ENCODE measurements around the gene RAG2.

The RAG2 gene

DNA sequence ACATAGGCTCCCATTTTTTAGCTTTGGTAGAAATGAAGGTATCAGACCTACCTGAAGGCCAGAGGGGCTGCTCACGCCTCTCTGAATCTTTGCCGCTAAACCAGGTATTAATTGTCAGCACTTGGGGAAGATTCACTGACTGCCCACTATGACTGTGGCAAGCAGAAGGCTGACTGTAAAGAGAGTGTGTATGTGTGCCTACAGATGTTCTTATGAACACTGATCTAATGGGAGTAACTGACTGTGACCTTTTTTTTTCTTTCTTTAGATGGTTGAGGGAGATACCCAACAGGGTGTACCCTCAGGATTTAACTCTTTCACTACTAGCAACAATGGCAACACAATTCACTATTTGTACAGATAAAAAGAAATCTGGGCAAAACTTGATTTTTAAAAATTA is at the start of gene RAG2:
RAG2 (minus strand) TSS at position 186 of the 400 bp plus-strand sequence. CDS start 4,068 bp downstream, outside the sequence.
- DNase-seq: no peak

DNA sequence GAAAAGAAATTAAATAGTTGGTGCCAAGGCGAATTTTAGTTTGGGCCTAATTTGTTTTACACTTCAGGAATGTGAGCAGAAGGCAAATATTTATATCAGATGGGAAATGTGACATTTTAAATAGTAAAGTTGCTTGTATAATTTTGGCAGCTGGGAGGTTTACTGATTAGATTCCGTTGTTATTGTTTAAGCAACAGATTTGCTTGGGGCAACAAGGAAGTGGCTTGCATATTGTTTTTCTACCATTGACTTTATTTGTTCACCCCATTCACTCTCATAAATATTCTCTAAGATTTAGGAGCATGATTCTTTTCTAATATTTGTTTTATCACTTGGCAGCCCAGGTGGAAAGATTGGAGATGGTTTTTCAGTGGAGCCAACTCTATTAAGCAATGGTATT is 40.5 kb upstream of the RAG2 start:
- DNase-seq: no peak

DNA sequence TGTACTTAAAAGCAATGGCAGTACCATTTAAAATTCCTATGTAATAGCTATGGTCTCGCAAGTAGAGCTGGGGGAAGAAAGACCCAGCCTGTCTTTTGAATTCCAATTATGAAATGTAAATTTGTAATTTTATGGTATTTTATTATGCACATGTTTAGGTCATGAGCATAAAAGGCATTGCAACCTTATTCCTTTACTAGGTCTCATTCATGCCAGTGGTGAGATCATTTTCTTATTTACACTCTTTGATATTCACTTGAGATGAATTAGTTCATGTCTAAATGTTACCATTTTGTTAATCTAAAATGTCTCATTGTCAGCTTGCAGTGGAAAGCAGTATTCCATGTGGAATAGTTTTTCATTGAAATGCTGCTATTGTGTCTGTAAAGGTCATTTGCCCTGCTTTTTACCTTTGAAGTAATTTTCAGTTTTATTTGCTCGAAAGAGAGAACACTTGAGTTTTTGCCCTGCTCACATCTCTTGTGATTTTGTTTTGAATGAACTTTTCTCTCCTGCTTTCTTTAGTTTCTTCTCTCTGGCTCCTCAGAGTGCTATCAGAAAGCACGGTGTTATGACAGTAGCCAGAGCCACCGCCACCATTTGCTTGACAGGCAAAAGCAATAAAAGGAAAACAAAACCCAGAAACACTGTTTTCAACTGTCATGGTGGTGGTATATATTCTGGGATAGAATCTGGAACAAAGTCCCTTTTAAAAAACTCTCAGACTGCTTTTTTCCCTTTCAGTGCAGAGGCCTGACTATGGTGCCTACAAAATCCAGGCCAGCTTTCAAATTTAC is 37.2 kb upstream of the RAG2 start:
- no peak for DNase-seq

DNA sequence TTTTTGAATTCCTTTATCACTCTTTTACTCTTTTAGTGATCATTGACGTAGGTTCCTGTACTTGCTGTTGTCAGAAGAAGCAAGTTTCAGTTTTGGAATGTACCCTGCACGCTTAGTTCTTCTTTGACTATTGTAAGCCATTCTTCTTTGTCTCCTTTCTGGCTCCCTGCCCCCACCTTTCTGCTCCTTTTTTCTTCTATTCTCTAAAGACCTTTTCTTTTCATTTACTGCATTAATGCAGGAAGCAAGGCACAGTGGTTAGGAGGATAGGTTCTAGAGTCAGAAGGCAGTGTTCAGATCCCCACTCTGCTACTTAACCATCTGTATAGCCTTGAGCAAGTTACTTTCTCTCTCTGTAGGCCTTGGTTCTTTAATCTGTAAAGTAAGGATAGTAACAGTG is 33.7 kb upstream of the RAG2 start:
- no peak for DNase-seq

DNA sequence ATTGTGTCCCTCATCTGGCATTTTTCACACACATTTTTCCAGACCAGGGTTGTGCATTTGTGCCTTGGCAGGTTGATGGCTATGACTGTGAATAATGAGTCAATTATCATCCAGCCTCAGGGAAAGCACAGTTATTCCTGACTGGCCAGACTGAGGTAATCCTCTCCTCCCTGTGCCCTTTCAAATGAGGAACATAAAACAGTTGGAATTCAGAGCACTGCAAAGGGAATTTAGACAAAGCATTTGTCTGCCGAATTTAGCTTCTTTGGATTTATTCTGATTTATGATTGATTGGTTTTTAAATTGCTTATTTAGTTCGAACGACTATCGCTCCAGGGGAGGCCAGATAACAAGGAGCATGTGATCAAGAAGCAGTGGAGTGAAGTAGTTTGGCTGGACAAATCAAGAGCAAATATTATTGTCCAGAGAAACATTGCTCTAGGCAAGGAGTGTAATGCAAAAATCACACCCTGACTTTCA is 30.8 kb upstream of the RAG2 start:
- no peak for DNase-seq

DNA sequence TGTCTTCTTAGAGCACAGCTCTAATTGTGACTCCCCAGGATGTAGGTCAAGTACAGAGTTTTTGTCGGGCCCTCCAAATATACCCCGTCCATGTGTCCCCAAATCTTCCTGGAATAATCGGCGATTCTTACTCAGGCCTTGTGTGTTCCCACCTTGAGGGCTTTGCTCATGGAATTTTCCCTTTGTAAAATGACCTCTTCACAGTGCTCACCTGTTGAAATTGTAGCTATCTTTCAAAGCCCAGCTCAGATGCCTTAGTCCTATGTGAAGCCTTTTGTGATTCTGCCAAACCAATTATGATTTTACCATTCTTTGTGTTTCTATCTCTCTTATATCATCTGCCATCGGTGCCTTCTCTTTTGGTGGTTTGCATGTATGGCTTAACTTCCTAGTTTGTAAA is 30.1 kb upstream of the RAG2 start:
- no peak for DNase-seq

DNA sequence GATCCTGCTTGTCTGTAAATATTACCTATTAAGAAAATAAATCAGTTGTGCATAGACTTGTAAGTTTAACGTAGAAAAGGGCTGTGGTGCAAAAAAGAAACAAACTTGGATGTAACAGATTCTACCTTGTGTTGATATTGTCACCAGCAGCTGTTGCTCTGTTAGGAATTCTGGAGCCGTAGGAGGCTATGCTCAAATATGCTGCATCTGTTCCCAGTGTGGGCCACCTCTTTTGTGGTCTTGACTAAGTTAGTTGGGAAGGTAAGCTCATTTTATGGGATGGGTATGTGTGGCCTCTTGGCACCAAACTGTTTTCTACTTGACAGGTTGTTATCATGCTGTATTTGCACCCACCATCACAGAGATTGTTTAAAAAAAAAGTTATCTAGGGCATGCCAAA is 29.4 kb upstream of the RAG2 start:
- DNase-seq: no peak

DNA sequence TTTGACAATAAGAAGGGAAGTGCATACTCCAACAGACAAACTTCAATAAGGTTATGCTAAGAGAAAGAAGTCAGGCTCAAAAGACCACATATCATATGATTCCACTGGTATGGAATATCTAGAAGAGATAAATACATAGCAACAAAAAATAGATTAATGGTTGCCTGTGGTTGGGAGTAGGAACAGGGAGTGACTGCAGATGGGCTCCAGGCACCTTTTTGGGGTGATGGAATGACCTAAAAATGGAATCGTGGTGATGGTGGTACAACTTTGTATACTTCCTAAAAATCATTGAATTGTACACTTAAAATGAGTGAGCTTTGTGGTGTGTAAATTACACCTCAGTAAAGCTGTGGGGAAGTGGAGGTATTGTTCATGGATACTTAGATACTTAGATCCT is 29.0 kb upstream of the RAG2 start:
- no peak for DNase-seq

DNA sequence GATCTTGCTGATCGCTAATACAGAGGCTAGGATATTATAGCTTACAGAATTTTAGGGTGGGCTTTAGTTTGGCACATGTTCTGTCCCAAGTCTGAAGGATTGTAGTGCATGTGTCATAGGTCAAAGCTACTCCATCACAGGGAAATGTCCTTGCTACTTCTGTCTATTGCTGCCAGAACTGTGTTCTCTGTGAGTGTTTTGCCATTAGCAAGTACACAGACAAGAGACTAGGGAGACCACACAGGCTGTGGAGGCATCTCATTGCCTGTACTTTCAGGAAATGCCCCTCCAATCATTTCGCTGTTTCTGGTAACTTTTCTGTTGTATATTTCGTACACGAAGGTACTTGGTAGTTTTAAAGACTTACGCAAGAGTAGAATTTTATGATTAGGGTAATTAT is 25.5 kb upstream of the RAG2 start:
- no peak for DNase-seq

DNA sequence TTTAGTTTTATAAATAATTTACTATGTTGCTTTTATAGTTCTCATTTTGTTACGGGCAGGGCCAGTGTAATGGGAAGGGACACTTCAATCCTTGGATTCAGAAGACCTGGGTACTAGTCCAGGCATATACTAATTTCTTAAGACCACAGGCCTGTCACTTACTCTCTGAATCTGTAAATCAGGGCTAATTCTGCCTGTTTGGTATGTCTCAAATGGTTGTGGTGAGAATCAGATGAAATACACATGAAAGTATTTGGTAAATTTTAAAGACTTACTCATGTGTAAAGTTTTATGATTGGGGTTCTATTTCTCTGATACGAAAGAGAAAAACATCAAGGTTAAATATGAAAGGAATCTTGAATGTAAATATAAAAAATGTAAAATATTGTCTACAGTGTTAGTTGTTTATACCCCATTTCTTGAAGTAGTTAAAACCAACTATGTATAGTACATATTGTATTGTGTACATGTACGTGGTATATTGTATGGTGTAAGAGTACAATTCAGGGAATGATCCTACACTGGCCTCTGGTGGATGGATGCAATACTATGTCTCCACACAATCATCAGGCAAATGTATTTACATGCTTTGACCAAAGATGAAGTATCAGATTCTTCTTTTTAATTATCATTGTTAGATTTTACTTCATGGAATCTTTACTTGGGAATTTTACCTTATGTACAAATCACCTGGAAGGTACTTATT is 24.5 kb upstream of the RAG2 start:
- no peak for DNase-seq

DNA sequence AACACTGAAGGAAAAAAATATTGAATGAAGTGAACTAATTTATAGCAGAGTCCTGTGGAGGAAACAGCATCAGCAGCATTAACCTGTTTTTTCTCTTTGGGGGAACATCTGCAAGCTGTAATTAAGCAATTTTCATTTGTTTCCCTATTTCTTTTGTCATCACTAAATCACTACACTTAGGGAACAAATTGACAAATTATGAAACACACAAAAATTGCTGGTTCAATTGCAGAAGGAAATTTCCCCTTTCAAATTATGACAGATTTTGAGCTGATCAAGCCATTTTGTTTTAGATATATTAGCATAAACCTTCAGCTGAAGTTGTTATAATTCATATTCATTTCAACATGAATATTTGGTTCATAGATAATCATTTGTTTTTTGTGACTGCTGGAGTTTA is 22.2 kb upstream of the RAG2 start:
- no peak for DNase-seq

DNA sequence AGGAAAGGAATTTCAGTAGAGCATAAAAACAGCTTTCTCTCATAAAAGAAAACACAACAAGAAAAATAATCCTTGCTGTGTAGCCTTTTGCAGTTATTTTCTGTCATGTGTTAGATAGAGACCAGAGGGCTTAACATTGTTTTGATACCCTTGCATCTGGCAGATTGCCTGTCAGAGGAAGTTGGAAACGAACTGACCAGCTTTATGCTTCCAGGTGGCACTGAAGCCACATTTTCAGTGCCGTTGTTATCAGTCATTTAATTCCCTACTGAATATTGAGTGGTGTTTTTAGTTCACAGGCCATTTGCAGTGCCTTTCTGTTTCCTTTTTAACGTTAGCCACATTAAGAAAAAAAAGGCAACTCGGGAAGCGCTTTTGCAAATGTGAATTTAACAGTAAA is 21.5 kb upstream of the RAG2 start:
- peak in 1 of 14 donors; percentile 23 for DNase-seq

DNA sequence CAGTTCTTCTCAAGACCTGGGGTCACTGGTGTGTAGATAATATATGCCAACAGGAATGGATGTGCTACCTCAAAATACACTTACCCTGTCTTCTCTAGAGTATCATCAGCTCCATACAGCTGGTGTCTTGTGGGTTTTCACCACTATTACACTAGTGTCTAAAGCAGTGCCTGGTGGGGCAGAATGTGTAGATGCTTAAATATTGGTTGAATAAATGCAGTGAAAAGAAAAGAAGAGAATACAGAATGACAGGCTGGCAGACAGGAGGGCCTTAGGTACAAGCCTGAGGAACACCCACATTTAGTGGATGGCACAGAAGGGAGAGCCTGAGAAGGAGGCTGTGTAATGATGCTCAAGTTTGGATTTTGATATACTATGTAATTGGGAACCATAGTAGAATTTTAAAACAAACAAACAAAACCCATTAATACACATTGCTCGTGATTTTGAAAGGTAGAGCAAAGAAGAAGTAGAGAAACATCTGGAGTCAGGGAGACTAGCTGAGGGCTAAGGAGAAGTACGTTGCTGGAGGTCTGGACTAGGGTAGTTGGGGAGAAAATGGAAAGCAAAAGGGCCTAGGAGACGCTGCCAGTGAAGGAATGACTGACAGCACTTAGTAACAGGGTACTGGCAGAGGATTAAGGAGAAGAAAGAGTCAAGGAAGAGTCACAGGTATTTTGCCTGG is 20.5 kb upstream of the RAG2 start:
- DNase-seq: no peak

DNA sequence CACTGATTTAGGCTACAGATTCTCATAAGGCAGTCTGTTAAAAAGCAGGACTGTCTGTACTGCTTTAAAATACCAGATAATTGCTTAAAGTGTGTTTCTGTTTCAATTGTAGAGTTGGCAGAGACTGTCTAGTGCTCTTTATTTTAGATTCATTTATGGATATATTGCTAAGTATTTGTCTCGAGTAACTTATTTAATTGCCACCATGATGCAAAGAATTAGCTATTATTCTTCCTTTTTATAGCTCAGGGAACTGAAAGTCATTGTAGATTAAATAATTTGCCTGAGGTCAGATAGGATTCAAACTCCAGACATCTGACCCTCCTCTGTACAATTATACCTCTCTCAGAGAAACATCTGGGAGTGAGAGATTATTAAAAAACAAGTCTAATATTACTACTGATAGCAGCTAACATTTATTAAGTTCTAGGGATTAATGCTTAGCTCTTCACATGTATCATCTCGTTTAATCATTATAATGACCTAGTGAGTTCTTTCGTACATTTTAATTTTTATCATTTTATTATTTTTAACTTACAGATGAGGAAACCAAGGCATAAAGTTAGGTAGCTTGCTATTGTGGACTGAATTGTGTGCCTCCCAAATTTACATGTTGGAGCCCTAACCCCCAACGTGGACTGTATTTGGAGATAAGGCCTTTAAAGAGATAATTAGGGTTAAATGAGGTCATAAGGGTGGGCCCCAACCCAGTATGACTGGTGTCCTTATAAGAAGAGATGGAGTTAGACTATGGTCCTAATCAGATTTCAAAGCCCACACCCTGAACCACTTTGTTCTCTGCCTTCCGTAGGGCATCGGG is 19.7 kb upstream of the RAG2 start:
- DNase-seq: no peak

DNA sequence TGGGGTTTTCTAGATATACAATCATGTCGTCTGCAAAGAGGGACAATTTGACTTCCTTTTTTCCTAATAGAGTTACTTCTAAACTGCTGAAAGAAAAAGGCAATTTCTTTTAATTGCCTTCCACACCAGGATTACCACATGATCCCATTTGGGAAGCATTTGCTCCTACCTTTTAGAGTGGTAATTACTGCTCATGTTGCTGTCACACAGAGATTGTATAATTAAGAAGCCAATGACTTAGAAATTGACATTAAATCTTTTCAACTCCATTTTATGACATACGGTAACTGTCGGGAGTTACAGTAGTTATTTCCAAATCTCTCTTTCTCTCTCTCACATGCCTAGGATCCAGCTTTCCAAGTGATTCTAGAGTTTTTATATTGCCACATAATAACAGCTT is 17.8 kb upstream of the RAG2 start:
- no peak for DNase-seq

DNA sequence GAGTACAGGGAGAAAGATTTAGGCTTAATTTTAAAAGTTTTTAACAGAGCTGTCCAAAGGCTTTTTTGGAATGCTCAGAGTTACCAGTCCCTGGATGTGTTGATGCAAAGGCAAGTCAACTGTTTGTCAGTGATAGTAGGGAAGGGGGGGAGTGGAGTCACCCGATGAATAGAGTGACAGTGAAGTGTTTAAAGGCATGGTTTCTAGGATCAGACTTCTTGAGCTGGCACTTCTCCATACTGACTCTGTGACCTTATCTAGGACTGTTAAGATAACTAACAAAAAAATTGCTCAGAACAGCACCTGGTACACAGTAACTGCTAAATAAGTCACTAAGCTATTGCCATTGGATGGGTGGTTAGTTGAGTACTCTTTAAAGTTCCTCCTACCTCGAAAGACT is 11.3 kb upstream of the RAG2 start:
- DNase-seq: no peak

DNA sequence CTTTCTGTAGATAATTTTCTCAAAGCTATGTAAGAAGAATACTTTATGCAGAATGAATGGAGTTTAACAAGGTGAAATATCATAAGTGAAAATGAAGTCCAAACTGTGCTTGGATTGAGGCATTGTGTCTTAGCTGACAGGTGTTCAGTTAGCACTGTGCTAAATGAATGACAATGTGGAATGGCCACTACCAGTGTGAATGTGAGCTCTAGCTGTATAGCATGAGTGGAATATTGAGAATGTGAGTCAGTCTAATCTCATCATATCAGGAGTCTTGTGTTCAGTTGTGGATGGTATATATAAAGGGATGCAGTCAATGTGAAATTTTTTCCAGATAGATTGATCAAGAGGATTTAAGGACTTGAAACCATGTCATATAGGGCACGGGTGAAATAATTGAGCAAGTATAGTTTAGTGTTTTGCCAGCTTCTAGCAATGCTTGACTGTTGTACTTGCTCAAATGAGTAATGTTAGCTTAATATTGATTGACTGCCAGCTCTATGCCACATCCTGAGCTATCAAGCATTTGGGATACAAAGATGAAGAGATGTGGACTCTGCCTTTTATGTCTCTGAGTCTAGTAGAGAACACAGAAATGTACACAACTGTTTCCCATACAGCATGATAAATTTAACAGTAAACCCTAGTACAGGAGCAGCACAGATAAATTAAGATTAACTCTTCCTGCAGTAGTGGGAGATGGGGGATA is 10.6 kb upstream of the RAG2 start:
- no peak for DNase-seq

DNA sequence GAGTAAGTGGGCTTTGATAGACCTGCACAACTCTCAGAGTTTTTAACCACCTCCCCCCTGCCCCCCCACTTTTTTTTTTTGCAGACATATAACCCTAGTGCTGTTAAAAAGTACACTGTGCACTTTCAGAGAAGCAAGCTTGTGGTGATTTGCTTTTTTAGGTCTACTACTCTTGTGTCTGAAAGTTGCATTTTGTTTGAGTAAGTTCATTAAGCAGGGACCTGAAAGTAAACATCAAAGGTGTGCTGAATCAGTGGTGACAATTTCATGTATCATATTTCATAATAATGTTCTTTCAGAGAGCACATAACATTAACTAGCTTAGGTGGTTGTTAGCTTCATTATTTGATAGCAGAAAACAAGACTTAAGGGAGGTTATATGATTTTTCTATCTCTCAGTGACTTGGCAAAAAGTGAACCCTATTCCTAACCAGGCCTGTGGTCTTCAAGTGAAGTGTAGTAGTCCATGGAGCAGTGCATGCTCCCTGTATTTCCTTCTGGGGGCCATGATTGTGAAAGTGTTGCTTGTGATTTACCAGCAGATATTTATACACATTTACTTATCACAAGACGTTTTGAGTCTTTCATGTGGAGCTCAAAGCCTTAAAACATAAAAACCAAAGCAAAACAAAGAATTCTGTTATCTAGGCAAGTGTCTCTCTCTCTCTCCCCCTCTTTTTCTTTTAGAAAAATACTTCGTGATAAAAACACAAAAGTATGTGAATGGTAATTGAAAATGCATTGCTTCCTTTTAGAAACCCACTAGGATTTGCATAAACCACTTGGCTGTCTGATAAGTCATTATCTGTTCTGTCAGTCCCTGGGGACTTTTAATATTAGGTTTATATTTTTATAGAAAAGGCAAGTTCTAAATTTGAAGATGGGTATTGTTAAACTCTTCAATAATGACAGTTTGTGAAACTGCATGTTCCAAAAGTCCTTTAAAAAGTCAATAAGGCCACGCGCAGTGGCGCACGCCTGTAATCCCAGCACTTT is 7.5 kb upstream of the RAG2 start:
- no peak for DNase-seq

DNA sequence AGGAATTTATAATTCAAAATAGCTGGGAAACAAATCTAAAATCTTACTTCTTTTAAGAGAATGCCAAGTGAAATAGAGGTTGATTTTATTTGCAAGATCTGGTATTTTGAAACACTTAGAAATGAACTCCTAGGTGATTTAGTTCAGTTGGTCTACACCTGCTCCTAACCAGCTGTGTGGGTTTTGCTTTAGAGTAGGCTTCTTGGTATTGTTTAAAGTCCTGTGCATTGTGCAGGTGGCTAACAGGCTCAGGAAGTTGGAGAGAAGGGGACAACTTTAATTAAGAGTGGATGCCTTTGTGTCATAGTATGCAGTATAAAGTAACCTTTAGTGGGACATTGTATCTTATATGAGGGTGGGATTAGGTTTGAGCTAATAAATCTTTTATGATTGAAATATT is 4.1 kb upstream of the RAG2 start:
- no peak for DNase-seq

DNA sequence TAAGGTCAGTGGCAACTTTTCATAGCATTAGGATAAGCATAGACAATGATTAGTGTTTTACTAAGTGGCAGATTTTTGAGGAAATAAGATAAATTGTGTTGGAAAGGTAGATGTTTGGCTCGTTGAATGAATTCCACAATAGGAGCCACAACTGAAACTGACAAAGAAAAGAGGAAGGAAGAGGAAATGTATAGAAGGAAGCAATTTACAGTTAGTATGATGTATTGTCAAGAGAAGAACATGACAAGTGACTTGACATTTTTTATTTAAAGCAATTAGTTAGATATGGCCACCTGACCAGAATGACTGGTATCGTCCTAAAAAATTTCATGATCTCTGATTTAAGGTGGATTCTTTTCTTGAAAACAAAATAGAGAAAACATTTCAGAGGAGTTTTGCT is 3.1 kb upstream of the RAG2 start:
- DNase-seq: no peak

DNA sequence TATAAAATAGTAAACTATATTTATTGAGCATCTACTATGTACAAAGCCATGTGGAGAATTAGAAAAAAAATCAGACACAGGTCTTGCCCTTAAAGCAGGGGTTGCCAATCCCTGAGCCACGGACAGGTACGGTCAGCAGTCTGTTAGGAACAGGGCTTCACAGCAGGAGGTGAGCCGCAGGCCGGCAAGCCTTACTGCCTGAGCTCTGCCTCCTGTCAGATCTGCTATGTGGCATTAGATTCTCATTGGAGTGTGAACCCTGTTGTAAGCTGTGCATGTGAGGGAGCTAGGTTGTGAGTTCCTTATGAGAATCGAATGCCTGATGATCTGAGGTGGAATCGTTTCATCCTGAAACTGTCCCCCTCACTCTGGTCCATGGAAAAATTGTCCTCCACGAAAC is 2.1 kb upstream of the RAG2 start:
- no peak for DNase-seq
